Activated CD4-positive, alpha-beta T cell treated with anti-CD3 and anti-CD28 coated beads, Interleukin-10, Interleukin-2, amounts not matched to agents 100 ng/mL and 50 ng/mL, durations not matched to agents 16 hours and 8 hours (primary cell): ENCODE measurements around the gene TRIM40.

Source experiments
- DNase-seq: peaks from one replicate; pipeline ENCODE4 v3.0.0-alpha.2; 2020

Gene TRIM40, protein sequence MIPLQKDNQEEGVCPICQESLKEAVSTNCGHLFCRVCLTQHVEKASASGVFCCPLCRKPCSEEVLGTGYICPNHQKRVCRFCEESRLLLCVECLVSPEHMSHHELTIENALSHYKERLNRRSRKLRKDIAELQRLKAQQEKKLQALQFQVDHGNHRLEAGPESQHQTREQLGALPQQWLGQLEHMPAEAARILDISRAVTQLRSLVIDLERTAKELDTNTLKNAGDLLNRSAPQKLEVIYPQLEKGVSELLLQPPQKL

DNA sequence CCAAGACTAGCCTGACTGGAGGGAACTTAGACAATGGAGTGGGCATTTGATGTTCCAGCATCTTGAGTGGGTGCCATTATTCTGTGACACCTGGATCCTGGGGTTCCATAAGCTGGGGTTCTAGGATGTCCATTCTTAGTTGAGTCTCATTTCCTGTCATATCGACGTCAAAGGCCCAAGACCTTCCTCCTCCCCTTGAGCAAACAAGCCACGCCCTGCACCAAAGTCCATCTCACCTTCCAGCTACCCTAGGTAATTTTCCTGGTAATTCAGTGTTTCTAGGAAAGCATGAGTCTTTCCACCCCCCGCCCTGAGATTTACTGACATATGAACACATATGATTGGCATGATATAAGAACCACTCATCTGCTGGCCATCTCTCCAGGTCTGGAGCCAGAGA, at the start of gene TRIM40:
Gene TRIM40, plus strand, starts transcription at position 384 of the 400 bp plus-strand sequence. CDS start 897 bp downstream, outside the sequence.
- DNase-seq = no peak

DNA sequence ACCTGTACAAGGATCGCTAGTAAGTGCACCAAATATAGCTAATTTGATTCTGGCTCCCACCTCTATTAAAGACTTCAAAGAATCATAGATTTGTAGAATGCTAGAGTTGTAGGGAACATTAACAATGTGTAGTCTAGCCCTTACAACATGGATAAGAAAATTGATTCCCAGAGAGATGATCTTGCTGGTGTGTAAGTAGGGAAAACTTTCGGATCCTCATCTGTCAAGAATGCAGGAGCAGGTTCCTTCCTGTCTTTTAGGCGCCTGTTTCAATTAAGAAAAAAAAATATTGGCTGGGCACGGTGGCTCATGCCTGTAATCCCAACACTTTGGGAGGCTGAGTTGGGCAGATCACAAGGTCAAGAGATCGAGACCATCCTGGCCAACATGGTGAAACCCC, 48.1 kb upstream of the TRIM40 start:
- DNase-seq = no peak

DNA sequence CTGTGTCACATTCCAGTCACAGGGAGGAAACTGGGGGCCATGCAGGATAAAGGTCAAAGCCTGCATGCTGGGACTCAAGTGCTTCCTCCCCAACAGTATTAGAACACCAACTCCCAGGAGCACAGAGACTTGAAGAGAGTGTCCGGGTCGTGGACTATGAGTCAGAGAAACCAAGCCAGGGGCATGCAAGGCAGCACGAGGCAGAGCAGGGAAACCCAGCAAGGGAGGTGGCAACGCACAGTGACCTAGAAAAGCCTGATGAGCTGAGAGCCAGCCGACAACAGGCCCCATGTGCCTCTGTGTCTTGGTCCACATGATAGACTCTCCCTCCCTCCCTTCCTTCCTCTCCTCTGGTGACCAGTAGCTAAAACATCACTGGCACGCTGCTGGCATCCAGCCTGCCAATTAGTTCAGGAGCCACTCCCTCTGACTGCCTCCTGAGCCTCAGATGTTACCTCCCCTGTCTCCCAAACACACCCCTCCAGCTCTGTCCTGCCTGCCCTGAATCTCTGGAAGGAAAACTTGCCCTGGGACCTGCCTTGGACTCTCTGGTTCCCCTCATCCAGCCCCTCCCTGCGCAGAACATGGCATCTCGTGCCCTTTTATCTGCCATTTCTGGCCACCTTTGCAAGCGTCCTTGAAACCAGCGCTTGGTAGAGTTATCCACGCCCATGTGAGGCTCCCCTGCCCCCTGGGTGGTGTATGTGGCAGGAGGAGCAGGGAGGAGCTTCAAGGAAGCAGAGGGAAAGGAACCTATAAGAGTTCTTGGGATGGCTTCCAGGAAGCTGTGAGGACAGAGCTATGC, 44.2 kb upstream of the TRIM40 start:
- no peak for DNase-seq

DNA sequence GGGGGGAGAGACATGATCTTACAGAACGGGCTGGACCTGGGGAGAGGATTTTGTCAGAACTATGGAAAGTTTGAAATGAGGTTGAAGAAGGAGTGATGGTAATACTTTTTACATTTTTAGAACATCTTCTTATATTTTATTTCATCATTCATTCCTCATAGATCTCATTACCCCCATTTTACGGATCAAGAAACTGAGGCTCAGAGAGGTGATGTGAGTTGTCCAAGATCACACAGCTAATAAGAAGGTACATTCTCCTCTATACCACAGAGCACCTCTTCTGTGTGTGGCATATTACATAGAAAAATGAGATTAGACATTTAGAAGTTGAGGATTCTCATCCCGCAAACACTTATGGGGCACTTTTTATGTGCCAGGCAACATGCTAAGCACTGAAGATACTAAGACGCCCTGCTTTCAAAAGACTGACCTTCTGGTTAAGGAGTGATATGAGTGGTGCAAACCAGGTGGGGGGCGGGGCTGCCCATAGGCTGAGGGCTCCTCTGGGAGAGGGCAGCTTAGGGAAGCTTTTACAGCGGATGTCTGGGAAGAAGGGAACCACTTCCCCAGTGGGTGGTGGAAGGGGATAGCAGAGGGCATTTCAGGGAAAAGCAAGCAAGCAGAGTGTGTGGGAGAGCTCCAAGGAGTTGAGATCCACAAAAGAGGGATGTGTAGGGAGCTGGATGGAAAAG, 42.9 kb upstream of the TRIM40 start:
- no peak for DNase-seq

DNA sequence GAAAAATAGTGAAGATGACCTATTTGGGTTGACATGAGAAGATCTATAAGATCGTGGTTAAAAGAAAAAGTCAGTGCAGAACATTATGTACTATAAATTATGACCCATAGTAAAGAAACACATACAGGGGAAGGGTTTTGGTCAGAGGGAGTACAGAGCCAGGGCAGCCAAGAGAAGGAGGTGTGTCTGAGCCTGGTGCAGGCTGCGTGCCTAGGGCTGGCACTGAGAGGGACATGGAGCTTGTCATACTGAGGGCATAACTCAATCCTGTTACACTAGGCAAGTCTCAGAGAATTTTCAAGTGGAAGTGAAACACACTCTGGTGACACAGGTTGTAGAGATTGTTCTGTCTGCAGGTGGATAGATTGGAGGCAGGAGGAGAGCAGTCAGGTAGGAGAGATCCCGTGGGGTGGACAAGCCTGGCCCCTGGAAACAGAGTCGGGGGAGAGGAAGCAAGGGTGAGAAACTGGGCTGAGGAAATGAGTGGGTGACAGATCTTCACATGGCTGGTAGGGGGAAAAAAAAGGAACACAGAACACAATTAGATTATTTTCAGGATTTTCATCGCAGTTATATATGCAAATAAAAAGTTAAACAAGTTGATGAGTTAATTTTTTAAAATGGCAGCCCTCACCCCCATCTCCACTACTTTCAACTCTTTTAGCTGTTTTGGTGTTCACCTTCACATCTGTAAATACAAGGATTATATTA, 41.8 kb upstream of the TRIM40 start:
- DNase-seq = no peak

DNA sequence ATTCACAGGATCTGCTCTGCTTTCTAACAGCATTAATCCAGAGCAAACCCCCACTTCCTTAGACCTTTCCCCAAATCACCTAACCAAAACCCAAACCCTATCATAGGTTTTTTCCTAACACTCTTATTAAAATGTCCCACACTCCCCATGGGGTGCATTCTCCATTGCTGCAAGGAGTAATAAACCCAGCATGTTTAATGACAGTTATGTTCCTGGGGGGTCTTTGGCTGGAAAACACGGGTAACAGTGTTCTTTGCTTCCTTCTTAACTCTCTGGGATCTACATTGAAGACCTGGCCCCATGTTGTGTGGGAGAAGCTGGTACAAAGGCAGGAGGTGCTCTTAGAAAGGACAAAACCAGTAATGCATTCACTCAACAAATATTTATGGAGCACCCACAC, 39.1 kb upstream of the TRIM40 start:
- DNase-seq = no peak

DNA sequence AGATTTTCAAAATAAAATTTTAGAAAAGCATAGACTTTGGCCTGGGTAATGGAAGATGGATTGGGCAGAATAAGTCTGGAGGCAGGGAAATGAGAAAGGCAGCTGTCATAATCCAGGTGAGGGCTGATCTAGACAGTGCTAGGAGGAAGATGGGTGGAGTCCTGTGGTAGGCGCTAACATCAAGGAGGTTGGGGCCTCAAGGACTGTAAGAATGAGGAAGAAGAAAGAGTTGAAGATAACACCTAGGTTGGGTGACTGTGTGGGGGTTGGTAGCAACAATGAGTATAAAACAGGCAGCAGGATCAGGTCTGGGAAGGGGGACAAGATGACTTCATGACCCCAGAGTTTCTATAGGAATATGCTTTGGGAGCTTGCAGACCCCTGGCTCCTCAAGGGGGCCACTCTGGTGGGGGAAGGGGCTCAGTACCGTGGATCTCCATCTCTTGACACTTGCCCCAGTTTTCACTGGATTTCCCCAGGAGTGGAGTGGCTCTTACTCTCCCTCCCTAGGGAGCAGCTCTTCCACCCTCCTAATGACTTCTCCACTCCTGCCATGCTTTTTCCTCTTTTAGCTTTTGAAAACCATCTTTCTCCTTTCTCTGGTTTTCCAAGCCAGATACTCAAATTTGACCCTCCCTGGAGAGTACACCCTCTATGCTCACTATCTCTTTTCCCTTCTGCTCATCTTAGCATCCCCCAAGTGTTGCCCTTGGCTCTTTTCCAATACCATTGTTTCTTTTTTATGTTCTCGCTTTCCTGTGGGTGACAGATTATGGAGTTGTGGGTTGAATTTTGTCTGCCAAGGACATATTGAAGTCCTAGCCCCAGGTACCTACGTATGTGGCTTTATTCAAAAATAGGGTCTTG, 37.8 kb upstream of the TRIM40 start:
- no peak for DNase-seq

DNA sequence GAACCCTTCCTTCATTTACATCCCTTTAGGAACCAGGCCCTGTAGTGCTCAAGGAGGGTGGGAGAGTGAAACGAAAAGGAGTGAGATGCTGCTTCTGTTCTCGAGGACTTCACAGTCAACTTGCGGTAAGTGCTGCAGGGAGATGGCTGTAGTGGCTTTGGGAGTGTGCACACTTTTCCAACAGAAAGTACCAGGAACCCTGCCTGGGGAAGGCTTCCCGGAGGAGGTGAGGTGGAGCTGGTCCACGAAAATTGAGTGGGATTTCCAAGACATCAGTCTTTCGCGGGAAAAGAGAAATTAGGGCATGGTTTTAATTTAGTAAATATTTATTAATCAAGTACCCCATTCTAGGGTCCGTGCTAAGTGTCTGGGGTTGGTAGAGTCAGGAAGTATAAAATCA, 35.8 kb upstream of the TRIM40 start:
- DNase-seq = no peak

DNA sequence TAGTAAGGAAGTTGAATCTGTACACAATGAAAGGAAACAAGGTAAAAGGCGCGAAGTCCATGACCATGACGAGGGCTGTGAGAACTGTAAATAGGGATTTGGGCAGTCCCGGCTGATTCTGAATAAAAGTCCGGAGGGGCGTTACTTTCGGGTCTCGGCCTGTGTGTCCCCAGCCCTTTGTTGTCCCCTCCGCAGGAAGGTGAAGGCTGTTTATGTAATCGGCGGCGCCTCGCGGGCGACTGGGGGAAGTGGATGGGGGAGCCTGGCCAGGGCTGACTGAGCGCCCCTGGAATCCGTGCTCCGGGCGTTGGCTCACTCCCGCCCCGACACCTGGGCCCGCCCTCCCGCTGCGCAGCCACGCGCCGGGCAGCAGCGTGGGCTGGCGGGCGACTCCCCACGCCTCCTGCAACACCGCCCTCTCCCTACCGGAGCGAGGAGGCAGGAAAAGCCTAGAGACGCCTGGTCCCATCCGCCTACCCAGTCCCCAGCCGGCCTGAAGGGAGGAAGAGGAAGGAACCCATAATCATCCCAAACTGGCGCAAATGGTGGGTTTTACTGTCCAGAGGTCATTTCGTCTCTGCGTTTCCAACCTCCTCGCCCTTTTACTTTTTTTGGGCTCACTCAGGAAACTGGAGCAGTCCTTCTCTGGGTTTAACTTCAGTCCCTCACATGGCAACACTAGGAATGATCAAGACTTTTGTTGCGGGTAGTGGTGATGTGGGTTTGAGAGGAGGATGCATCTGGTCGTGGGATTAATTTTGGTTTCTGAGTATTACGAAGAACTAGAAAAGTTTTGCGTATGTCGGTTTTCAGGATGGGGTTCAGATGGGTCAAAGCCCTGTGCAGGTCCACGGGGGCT, 35.1 kb upstream of the TRIM40 start:
- peak; percentile 5 for DNase-seq

DNA sequence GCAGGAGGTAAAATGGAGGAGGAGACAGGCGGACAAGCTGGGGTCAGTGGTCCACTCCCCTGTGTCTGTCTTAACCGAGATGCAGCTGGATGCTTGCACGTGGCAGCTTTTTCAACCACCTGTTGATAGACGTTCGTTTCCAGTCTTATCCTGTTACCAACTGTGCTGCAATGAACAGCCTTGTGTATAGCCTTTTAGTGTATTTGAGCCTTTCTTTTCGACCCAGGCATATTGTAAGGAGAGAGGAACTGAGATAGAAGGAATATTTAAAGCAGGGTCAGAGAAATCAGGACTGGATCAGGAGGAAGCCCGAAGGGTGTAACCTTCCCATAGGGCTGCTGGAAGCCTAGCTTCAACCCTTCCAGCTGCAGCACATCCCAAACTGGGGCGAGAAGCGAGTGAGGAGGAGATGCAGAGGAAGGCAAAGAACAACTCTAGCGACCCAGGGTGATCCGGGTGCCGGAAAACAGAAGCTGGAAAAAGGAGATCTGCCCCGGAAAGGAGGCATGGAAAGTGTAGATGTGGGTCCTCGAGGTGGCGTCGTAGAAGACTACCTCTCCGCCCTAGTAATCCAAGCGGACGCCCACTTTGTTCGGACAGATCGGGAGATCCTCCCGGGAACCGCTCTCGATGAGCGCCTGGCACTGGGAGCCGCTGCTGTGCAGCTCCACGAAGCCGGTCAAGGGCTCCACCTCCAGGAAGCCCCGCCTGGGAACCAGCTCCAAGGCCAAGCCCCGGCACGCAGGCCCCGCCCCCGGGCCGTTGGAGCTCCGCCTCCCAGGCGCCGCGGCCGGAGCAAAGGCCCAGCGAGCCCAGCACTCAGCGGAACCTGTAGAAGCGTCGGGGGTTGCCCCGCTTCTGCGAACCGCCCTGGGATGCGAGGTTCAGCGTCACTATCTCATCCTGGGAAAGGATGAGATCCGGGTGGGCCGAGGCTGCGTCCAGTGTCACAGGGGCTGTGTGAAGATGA, 34.2 kb upstream of the TRIM40 start:
- DNase-seq = peak; percentile 72

DNA sequence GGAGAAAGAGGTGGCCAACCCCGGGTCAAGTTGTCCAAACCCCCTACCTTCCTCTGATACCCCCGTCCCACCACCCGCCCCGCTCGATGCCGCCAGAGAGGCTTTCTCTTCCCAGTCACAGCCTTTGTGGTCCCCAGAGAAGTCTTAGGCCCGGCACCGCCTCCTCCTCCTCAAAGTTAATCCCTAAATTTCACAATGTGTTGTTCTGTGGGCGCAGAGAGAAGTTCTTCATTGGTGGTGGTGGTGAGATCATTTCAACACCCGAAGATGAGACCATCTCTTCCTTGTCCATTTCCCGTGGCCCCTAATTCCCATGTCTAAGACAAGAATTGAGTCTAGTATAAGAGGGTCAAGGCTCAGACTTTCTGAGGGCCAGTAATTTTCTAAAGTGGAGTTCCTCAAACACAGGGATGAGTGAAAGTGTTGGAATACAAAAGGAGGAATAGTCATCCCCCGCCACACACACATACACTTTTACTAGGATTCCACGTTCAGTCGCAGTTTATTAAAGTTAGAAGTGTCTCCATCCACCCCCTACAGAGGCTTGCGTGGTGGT, 33.4 kb upstream of the TRIM40 start:
- DNase-seq = no peak

DNA sequence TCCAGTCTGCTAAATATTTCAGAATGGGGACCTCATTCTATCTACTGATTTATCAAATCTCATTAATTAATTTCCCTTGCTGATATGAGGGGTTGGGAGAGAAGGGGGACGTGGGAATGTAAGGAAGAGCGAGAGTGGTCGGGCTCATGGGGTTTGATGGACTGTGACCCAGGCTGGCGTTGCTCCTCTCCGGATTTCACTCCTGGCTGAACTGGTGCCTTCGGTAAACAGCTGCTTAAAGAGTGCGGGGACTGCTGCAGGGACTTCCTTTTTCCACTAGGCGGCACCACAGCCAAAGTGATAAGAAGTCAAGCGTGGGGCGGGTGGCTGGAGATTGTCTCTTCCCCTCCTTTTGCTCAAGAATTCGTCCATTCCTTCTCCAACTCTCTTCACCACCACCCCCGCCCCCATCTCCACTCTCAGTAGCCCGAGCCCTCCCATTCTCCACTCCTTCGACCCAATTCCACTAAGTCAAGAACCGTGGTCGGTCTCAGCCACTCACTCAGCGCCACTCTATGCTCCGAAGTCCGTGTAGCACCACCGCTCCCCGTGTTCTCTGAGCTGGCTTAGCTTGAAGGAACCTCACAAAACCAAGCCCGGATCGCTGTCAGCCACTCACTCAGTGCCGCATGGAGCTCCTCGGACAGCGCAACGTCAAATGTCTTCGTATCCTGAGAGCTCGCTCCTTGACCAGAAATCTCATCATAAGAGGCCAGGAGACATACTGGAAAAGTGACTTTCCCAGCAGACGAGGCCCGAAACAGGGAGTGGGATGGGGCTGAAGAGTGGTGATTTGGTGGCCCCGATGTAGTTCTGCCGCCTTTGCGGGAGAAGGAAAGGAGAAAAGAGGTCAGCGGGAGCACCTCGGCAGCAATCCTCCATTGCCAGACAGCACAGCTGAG, 32.7 kb upstream of the TRIM40 start:
- peak; percentile 86 for DNase-seq

DNA sequence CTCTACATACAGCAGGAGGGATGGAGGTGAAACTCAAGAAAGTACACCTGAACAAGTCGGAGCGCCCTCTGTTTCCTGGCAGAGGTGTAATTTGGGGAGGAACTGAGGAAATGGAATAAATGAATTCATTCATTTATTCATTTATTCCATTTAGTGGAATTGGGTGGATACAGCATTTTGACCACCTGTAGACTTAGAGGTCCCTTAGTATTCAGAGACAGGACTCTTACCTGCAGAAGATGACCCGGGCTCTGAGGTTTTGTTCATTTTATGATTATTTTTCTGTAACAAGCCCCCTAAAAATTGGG, 32.1 kb upstream of the TRIM40 start:
- no peak for DNase-seq

DNA sequence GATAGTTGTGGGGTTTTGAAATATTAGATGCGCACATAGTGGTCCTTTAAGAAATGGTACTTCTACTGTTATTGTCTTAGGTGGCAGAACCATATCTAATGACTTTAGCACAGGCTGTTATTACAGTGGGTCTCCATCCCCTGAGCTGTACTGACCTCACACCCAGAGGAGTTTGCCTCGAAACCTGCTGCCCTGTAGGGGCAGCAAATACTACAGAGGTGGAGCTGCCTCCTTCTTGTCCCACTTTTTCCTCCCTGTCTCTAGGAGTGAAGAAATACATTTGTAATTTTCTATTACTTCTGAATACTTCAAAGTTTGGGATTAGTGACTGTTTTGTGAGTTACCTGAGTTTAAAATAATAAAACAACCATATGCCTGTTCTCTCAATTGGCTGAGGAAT, 31.3 kb upstream of the TRIM40 start:
- no peak for DNase-seq

DNA sequence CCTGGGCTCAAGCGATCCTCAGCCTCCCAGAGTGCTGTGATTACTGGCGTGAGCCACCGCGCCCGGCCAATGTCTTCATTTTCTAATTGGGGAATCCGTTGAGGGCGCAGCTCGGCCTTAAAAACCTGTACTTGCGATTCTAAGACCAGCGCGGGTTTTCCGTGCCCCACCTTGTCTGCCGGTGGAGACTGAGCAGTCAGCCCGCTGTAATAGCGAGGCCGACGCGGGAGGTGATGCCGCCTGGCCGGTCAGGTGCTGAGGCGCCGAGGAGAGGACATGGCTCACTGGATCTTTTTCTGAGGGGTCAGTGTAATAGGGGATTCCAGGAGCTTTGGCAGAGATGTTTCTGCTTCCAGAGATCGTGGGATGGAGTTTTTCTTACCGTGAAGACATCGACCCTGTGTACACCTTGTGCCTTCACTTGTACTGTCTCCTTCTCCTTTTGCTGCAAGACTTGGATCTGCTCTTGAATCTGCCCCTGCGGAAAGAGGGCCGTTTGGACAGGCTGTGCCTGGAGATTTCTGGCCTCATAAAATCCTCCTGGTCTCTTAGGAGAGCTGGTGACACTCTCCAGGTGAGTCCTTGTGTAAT, 24.6 kb upstream of the TRIM40 start:
- no peak for DNase-seq

DNA sequence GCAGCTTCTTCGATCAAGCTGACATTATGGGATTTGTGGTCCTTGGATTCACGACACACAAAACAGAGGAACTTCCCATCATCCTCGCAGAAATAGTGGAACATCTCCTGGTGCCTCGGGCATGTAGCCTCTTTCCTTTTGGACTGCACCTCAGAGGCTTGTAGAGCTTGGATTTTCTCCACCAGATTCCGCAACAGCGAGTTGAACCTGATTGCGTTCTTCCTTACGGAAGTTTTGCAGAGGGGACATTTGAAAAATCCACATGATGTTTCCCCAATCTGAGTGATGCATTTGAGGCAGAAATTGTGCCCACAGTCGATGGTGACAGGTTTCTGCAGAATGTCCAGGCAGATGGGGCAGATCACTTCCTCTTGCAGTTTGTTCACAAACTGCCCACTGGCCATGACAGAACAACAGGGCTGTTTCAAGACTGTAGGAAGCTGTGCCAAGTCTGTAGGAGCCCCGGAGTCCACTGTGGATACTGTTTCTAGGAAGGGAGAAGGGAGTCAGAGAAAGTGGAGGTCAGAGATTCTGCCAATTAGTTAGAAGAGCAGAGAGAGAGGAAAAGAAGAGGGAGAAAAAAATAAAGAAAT, 23.4 kb upstream of the TRIM40 start:
- no peak for DNase-seq

DNA sequence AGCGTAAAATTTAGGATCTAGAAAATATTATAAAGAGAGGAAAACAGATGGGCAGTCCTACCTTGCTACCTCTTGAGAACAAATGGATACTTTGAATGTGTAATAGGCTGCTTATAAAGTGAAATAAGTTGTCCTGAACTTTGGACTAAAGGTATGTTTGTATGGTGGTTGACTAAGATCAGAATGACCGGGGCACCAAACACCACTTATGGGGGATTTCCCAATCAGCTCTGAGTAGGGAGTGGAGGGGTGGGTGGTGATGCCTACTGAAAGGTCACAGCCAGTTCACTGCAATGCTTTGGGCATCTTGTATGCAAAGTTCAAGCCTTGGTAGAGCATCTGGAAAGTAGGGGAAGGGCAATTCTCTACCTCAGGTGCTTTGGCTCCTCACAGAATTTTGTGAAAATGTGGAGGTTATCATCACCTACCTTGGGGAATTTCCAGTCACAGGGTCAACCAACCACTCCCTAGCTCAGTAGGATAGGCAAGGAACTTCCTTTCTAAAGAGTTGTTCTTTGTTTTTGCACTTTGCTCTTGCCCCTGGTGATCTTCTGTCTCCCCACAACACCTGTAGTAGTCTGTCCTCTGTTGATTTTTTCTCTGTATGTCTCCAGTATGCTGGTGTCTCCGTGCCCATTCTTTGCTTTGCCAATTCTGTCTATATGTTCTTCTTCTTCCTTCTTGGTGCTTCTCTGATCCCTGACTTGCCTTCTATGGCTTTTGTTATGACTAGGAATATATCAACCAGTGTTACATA, 22.8 kb upstream of the TRIM40 start, which contains the start of gene TRIM31:
Gene TRIM31, minus strand, starts transcription at position 88 of the 757 bp plus-strand sequence. CDS start 285 bp downstream, outside the sequence.
- DNase-seq = no peak
